Ascending aorta (tissue), 2 donors: ENCODE measurements around the gene KLRC4. TPM values are rescaled to one million over a fixed set of nuclear protein-coding genes. Genes with fewer than 3 reads are reported as not detected.
"Not testable (repeated sequence)": the region's sequence is repeated elsewhere in the genome, so short reads cannot be mapped to it uniquely, and the experiment has no call there.

Experiments used
- DNase-seq, 2 donors: peaks; one replicate each; pipeline ENCODE4 v3.0.0-alpha.2; 2019; ENCODE audit warnings: low spot score in 2 of 2
- H3K27ac ChIP-seq, 2 donors: fragments of 200-600 bp; sonication (generic); one replicate each; pipeline ENCODE4 v1.5.1; 2016 to 2017; ENCODE audit warnings: mild to moderate bottlenecking in 1 of 2
- H3K27me3 ChIP-seq: fragments of 200-600 bp; sonication (generic); one replicate; pipeline ENCODE4 v1.5.1; 2017
- H3K36me3 ChIP-seq, 2 donors: fragments of 200-600 bp; sonication (generic); one replicate each; pipeline ENCODE4 v1.5.1; 2016
- H3K4me1 ChIP-seq, 2 donors: fragments of 200-600 bp; sonication (generic); one replicate each; pipeline ENCODE4 v1.5.1; 2016 to 2017; ENCODE audit warnings: mild to moderate bottlenecking in 1 of 2
- H3K4me3 ChIP-seq, 2 donors: fragments of 200-600 bp; sonication (generic); one replicate each; pipeline ENCODE4 v1.5.1; 2016 to 2017; ENCODE audit warnings: mild to moderate bottlenecking in 1 of 2
- H3K9me3 ChIP-seq, 2 donors: fragments of 200-600 bp; sonication (generic); one replicate each; pipeline ENCODE4 v1.5.1; 2016
- CTCF ChIP-seq, 3 experiments: fragments of 200-600 bp in 2 of 3; fragments of 450-650 bp in 1 of 3; sonication (generic) in 2 of 3; IDR thresholded peaks; one replicate each; pipeline ENCODE4 v1.5.1; 2016 to 2019; ENCODE audit warnings: antibody characterized with exemption in 3 of 3, mild to moderate bottlenecking in 1 of 3, moderate library complexity in 1 of 3
- intact Hi-C: fragments of 100-400 bp; cut with DNase I; formaldehyde crosslinking; loops from one replicate; pipeline ENCODE4 v1.15.1; 2023
- total RNA-seq: library from RNA; depleted of rRNA; stranded (reverse); fragments of >200 nt; gene quantifications from one replicate; pipeline ENCODE4 v1.1.0, GENCODE V29; 2016

Gene KLRC4
- total RNA-seq, 1 donor from 2014 or later = not detected

- Histone ChIP-seq H3K9me3 (no peaks in the 10 kb centered on the region), H3K27ac (no peak within 1 kb of the TSS), H3K4me1 (no peaks in the 10 kb centered on the region), H3K36me3 (no peaks in the 10 kb centered on the region), H3K27me3 (no peaks in the 10 kb centered on the region), H3K4me3 (no peak within 1 kb of the TSS)
- TF ChIP-seq CTCF (IDR thresholded peaks at IDR 0.05) = no peak
- DNase-seq = no peak
- intact Hi-C loops = no loop called here
Observed at GRCh38 chr12:10389904-10390303, 19.7 kb downstream of the KLRC4 start, which contains the start of gene KLRK1. KLRK1 (minus strand) TSS chr12:10390041; CDS start chr12:10388810, 1,231 bp downstream.

GRCh38 chr12:10388624-10389413, 20.7 kb downstream of the KLRC4 start:
- H3K9me3 ChIP-seq = peaks cover 0 to 4% of the 10 kb centered on the region in 2 donors
- DNase-seq = no peak
- no peak overlapping the region for H3K27ac ChIP-seq
- H3K4me1 ChIP-seq = no peaks in the 10 kb centered on the region
- H3K36me3 ChIP-seq = no peaks in the 10 kb centered on the region
- no peak overlapping the region for H3K4me3 ChIP-seq
- no peak for TF ChIP-seq CTCF (IDR thresholded peaks at IDR 0.05)
- H3K27me3 ChIP-seq = no peaks in the 10 kb centered on the region
- intact Hi-C loops = no loop called here

- H3K4me3 ChIP-seq, H3K27ac ChIP-seq, H3K36me3 ChIP-seq, intact Hi-C loops, H3K27me3 ChIP-seq, DNase-seq, H3K4me1 ChIP-seq, H3K9me3 ChIP-seq: not testable (repeated sequence)
Observed at GRCh38 chr12:10387498-10387897, 22.1 kb downstream of the KLRC4 start.

- H3K36me3 ChIP-seq = no peaks in the 10 kb centered on the region
- intact Hi-C loops = no loop called here
- no peak for DNase-seq
- no peak for TF ChIP-seq CTCF (IDR thresholded peaks at IDR 0.05)
- no peaks in the 10 kb centered on the region for H3K27me3 ChIP-seq
- H3K9me3 ChIP-seq = peaks cover 0 to 4% of the 10 kb centered on the region in 2 donors
- H3K27ac ChIP-seq = no peak overlapping the region
- H3K4me1 ChIP-seq = no peaks in the 10 kb centered on the region
- no peak overlapping the region for H3K4me3 ChIP-seq
Observed at GRCh38 chr12:10386857-10387256, 22.7 kb downstream of the KLRC4 start.

GRCh38 chr12:10385166-10385613, 24.4 kb downstream of the KLRC4 start:
- H3K27ac ChIP-seq = no peak overlapping the region
- no peaks in the 10 kb centered on the region for H3K27me3 ChIP-seq
- no peak for DNase-seq
- H3K4me1 ChIP-seq = no peaks in the 10 kb centered on the region
- peaks cover 0 to 4% of the 10 kb centered on the region in 2 donors for H3K9me3 ChIP-seq
- H3K36me3 ChIP-seq = no peaks in the 10 kb centered on the region
- intact Hi-C loops = no loop called here
- no peak for TF ChIP-seq CTCF (IDR thresholded peaks at IDR 0.05)
- H3K4me3 ChIP-seq = no peak overlapping the region

- TF ChIP-seq CTCF (IDR thresholded peaks at IDR 0.05) = no peak
- no peak overlapping the region for H3K4me3 ChIP-seq
- no peak overlapping the region for H3K27ac ChIP-seq
- intact Hi-C loops = no loop called here
- no peaks in the 10 kb centered on the region for H3K36me3 ChIP-seq
- no peak for DNase-seq
- H3K9me3 ChIP-seq = peaks cover 0 to 4% of the 10 kb centered on the region in 2 donors
- H3K4me1 ChIP-seq = no peaks in the 10 kb centered on the region
- H3K27me3 ChIP-seq = no peaks in the 10 kb centered on the region
Observed at GRCh38 chr12:10384191-10384590, 25.4 kb downstream of the KLRC4 start.
